ENCODE measurements around the gene EML3.

- TF ChIP-seq CTCF (IDR thresholded peaks at IDR 0.05), result no peak
- no peak for TF ChIP-seq POLR2A (IDR thresholded peaks at IDR 0.05)
These were observed 760 bp upstream of the EML3 start for GRCh38 chr11:62613291-62613778.
